Upper lobe of left lung (tissue), 4 donors: ENCODE data around the gene OCIAD2.

Experiments used
- CTCF ChIP-seq, 6 experiments: fragments of 450-650 bp in 4 of 6; fragments of 200-600 bp in 2 of 6; sonication (generic) in 2 of 6; IDR thresholded peaks; one replicate each; pipeline ENCODE4 v1.5.1; 2016 to 2019; ENCODE audit warnings: antibody characterized with exemption in 6 of 6
- POLR2A ChIP-seq, 4 donors: fragments of 450-650 bp; IDR thresholded peaks; one replicate each; pipeline ENCODE4 v1.5.1; 2016 to 2017; ENCODE audit warnings: antibody characterized with exemption in 4 of 4, mild to moderate bottlenecking in 2 of 4

- TF ChIP-seq POLR2A (IDR thresholded peaks at IDR 0.05) = no peak
- no peak for TF ChIP-seq CTCF (IDR thresholded peaks at IDR 0.05)
Observed at GRCh38 chr4:48858130-48858529, 48.4 kb downstream of the OCIAD2 start.
